ENCODE results near the gene VAMP5. TPM values are rescaled to one million over a fixed set of nuclear protein-coding genes. Genes with fewer than 3 reads are reported as not detected.

VAMP5 gene
- total and polyA plus RNA-seq, 10 of the 15 experiments (the other 5 are each of a cell fraction or from before 2014, with no cell fraction given) = 3.8 to 52.7 (median 24.1) TPM

DNA sequence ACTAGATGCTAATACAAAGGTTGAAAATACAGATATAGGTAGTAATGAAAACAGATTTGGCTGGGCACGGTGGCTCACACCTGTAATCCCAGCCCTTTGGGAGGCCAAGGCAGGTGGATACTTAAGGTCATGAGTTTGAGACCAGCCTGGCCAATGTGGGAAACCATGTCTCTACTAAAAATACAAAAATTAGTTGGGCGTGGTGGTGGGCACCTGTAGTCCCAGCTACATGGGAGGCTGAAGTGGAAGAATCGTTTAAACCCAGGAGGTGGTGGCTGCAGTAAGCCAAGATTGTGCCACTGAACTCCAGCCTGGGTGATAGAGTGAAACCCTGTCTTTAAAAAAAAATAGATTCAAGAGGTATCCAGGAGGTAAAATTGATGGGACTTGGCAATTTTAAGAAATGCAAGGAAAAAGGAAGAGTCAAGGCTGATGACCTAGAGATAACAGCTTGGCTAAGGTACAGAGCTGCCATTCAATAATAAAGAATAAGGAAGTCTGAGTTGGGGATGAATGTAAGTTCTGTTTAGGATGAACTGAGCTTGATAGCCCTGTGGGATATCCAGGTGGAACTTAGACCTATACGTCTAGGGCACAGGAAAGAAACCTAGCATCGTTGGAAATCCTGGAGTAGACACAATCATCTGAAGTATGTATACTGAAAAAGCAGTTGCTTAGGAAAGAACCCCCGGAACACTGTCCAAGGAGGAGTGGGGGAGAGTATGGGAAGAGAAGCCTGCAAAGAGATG, 36.2 kb upstream of the VAMP5 start:
- intact Hi-C loops (cut with micrococcal nuclease; ENCODE audit: unreplicated experiment) = no loop called here
- POLR2A ChIA-PET = interaction anchor here (0.6 to 2.8 kb wide), 6 partner anchors 9 to 422 kb away, joined by 4 to 12 read pairs (median 6); partner anchors contain the start of genes GGCX, MAT2A and SH2D6
- no peak for TF ChIP-seq POLR2AphosphoS5 (IDR thresholded peaks at IDR 0.05; ENCODE audit: low read length)
- no peak for TF ChIP-seq CBX3 (IDR thresholded peaks at IDR 0.05; ENCODE audit: borderline replicate concordance, low read depth)
- no peak for TF ChIP-seq MYB (IDR thresholded peaks at IDR 0.05; ENCODE audit: borderline replicate concordance, low read depth, low read length)
- TF ChIP-seq, protein P1, sequence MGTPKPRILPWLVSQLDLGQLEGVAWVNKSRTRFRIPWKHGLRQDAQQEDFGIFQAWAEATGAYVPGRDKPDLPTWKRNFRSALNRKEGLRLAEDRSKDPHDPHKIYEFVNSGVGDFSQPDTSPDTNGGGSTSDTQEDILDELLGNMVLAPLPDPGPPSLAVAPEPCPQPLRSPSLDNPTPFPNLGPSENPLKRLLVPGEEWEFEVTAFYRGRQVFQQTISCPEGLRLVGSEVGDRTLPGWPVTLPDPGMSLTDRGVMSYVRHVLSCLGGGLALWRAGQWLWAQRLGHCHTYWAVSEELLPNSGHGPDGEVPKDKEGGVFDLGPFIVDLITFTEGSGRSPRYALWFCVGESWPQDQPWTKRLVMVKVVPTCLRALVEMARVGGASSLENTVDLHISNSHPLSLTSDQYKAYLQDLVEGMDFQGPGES (IDR thresholded peaks at IDR 0.05) = no peak
- TF ChIP-seq, protein P2, sequence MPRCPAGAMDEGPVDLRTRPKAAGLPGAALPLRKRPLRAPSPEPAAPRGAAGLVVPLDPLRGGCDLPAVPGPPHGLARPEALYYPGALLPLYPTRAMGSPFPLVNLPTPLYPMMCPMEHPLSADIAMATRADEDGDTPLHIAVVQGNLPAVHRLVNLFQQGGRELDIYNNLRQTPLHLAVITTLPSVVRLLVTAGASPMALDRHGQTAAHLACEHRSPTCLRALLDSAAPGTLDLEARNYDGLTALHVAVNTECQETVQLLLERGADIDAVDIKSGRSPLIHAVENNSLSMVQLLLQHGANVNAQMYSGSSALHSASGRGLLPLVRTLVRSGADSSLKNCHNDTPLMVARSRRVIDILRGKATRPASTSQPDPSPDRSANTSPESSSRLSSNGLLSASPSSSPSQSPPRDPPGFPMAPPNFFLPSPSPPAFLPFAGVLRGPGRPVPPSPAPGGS (IDR thresholded peaks at IDR 0.05; ENCODE audit: borderline replicate concordance, insufficient read depth, low read depth, low read length, poor library complexity, severe bottlenecking) = peak; percentile 7
- TF ChIP-seq YY1 (IDR thresholded peaks at IDR 0.05; ENCODE audit: low read depth, low read length) = no peak
- TF ChIP-seq TAF1 (IDR thresholded peaks at IDR 0.05; ENCODE audit: borderline replicate concordance, low read depth, low read length) = no peak
- no peak for TF ChIP-seq NR2C1 (IDR thresholded peaks at IDR 0.05)
- no peak for TF ChIP-seq SUZ12 (IDR thresholded peaks at IDR 0.05; ENCODE audit: unreplicated experiment)
- no peak for TF ChIP-seq MTA2 (IDR thresholded peaks at IDR 0.05; ENCODE audit: low read depth)
- TF ChIP-seq, protein P3, sequence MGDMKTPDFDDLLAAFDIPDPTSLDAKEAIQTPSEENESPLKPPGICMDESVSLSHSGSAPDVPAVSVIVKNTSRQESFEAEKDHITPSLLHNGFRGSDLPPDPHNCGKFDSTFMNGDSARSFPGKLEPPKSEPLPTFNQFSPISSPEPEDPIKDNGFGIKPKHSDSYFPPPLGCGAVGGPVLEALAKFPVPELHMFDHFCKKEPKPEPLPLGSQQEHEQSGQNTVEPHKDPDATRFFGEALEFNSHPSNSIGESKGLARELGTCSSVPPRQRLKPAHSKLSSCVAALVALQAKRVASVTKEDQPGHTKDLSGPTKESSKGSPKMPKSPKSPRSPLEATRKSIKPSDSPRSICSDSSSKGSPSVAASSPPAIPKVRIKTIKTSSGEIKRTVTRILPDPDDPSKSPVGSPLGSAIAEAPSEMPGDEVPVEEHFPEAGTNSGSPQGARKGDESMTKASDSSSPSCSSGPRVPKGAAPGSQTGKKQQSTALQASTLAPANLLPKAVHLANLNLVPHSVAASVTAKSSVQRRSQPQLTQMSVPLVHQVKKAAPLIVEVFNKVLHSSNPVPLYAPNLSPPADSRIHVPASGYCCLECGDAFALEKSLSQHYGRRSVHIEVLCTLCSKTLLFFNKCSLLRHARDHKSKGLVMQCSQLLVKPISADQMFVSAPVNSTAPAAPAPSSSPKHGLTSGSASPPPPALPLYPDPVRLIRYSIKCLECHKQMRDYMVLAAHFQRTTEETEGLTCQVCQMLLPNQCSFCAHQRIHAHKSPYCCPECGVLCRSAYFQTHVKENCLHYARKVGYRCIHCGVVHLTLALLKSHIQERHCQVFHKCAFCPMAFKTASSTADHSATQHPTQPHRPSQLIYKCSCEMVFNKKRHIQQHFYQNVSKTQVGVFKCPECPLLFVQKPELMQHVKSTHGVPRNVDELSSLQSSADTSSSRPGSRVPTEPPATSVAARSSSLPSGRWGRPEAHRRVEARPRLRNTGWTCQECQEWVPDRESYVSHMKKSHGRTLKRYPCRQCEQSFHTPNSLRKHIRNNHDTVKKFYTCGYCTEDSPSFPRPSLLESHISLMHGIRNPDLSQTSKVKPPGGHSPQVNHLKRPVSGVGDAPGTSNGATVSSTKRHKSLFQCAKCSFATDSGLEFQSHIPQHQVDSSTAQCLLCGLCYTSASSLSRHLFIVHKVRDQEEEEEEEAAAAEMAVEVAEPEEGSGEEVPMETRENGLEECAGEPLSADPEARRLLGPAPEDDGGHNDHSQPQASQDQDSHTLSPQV (IDR thresholded peaks at IDR 0.05) = no peak
- TF ChIP-seq STAT1 (conservative IDR thresholded peaks at IDR 0.05) = no peak
- TF ChIP-seq POU2F2 (IDR thresholded peaks at IDR 0.05; ENCODE audit: borderline replicate concordance, low read depth, low read length) = 0 out of 3 replicates have a peak, but pooled peaks have one; percentile 1
- H3K9me3 ChIP-seq (replicated peaks; ENCODE audit: control insufficient read depth, insufficient read depth, low read length) = no peaks in the 10 kb centered on the region
- no peaks in the 10 kb centered on the region for H4K20me1 ChIP-seq (ENCODE audit: control insufficient read depth, insufficient read depth)
- DNase-seq (ENCODE audit: low read depth, low spot score) (no peak), FAIRE-seq (no peak), ATAC-seq (no peak)
- no peaks in the 10 kb centered on the region for H3K27me3 ChIP-seq (replicated peaks in 1 of 2; ENCODE audit: control insufficient read depth in 2 of 2, insufficient read depth in 2 of 2, low read length in 1 of 2)
- peaks cover 6 to 26% of the 10 kb centered on the region in 2 experiments for H3K36me3 ChIP-seq (ENCODE audit: control insufficient read depth in 2 of 2, insufficient read depth in 2 of 2, low read length in 1 of 2)
- H3K4me3 ChIP-seq = no peak overlapping the region
- H3K27ac ChIP-seq (ENCODE audit: control insufficient read depth, insufficient read depth) = no peak overlapping the region
- in situ Hi-C loops (cut with MboI) = no loop called here
- no peak overlapping the region for H3K4me2 ChIP-seq (ENCODE audit: control insufficient read depth, insufficient read depth)
- WGBS (ENCODE audit: insufficient coverage, insufficient replicate concordance, low lambda C conversion rate, missing lambda C conversion rate) = 75% methylated on average over 6 of the region's 6 CpGs
- H3K79me2 ChIP-seq (ENCODE audit: control insufficient read depth, insufficient read depth, low read length) = no peaks in the 10 kb centered on the region; the same call in 1 of the 2 replicates
- RAD21 ChIA-PET (ENCODE audit: unreplicated experiment) = interaction anchor here (0.9 to 7.7 kb wide), 5 partner anchors 8 to 156 kb away, joined by 3 to 179 read pairs (median 3); partner anchors contain the start of genes GGCX and SH2D6
- H2AFZ ChIP-seq (ENCODE audit: control insufficient read depth, low read depth, low read length) = no peak overlapping the region
- H3K9ac ChIP-seq (ENCODE audit: control insufficient read depth, insufficient read depth, low read length) = no peak overlapping the region
- CTCF ChIA-PET = interaction anchor here (0.6 to 10.4 kb wide), 5 partner anchors 8 to 157 kb away, joined by 3 to 336 read pairs (median 104); partner anchors contain the start of genes MAT2A and SH2D6
- BruUV-seq (replicated peaks) = no TSS peak
- H3K4me1 ChIP-seq (ENCODE audit: control insufficient read depth, insufficient read depth, low read length) = no peaks in the 10 kb centered on the region
- SMC1A ChIA-PET (ENCODE audit: uncharacterized antibody, unreplicated experiment) = interaction anchor here (1.0 to 6.3 kb wide), 8 partner anchors 8 to 163 kb away, joined by 3 to 201 read pairs (median 4); partner anchors contain the start of genes MAT2A and SH2D6

Data from GM12878 (cell line).